K562 (cell line): ENCODE measurements around the gene PIANP. TPM values are rescaled to one million over a fixed set of nuclear protein-coding genes. Genes with fewer than 3 reads are reported as not detected.

Source experiments
- RAD21 ChIP-seq, 2 experiments: fragments of 250-450 bp in 1 of 2; fragments of 450-650 bp in 1 of 2; sonication (Bioruptor Pico) in 1 of 2; formaldehyde crosslinking in 1 of 2; IDR thresholded peaks in 1 of 2; conservative IDR thresholded peaks in 1 of 2; 2 replicates each; pipeline versions ENCODE4 v1.4.0 to v1.8.0; 2020 to 2022; ENCODE audit warnings: mild to moderate bottlenecking in 2 of 2, moderate library complexity in 1 of 2
- REST ChIP-seq, 2 experiments: fragments of 450-650 bp; formaldehyde crosslinking in 1 of 2; IDR thresholded peaks; 2 replicates each; pipeline versions ENCODE4 v1.4.0 to v1.6.1; 2014 to 2020; ENCODE audit warnings: mild to moderate bottlenecking in 2 of 2, borderline replicate concordance in 1 of 2, low read depth in 1 of 2
- ZKSCAN8 ChIP-seq: fragments of 200-800 bp; sonication (Bioruptor generic); IDR thresholded peaks from 2 replicates; pipeline ENCODE4 v1.6.1; 2016; ENCODE audit warnings: missing genetic modification characterization, missing compliant biosample characterization
- polyA plus RNA-seq, 8 experiments: library from polyadenylated mRNA; depleted of rRNA in 4 of 8; stranded (reverse) in 5 of 8; unstranded in 3 of 8; fragments of >200 nt; fragmentation: Nextera tagmentation in 2 of 8; fragmentation: Illumina TruSeq in 1 of 8; extraction: Ambion mirVana in 2 of 8; extraction: Trizol in 1 of 8; gene quantifications; 2 replicates each; pipeline versions ENCODE4 v1.2.1 to v1.2.3, GENCODE V29; 2011 to 2014; ENCODE audit warnings: inconsistent platforms in 1 of 8, missing spikeins in 1 of 8
- total RNA-seq, 7 experiments: library from RNA; depleted of rRNA in 6 of 7; stranded (reverse); fragments of >200 nt in 6 of 7; fragmentation: Illumina TruSeq in 2 of 7; extraction: Trizol in 2 of 7; gene quantifications; 2 replicates each; pipeline versions ENCODE4 v1.2.1 to v1.2.3, GENCODE V29; 2011 to 2021; ENCODE audit warnings: low replicate concordance in 1 of 7
- TF ChIP-seq, protein P1 (sequence below), 3 experiments: IDR thresholded peaks in 2 of 3; conservative IDR thresholded peaks in 1 of 3; 2 replicates each; pipeline ENCODE4 v1.5.1; 2011 to 2012; ENCODE audit warnings: low read length in 3 of 3, mild to moderate bottlenecking in 3 of 3, control low read depth in 2 of 3, improper control_type of control experiment in 1 of 3, inconsistent platforms in 1 of 3, low read depth in 1 of 3, mixed read lengths in 1 of 3, moderate library complexity in 1 of 3; ENCODE audit not compliant: insufficient read depth in 2 of 3

PIANP gene
- total and polyA plus RNA-seq, 9 of the 15 experiments (the other 6 are each of a cell fraction or from before 2014, with no cell fraction given): 0.07 TPM; not detected in 8

GRCh38 chr12:6684609-6685008 lies 16.0 kb downstream of the PIANP start (continued):
- TF ChIP-seq ZKSCAN8 (no peak), REST (IDR thresholded peaks at IDR 0.05; ENCODE audit: borderline replicate concordance) (peak; percentile 30; the same call in 1 of the 2 replicates), REST (CRISPR knock-in tag; IDR thresholded peaks at IDR 0.05; ENCODE audit: low read depth) (no peak), RAD21 (CRISPR knock-in tag; conservative IDR thresholded peaks at IDR 0.05 in 1 of 2, IDR thresholded peaks at IDR 0.05 in 1 of 2) (peak; percentile 37 to 57; a peak in 3 of 4 replicates)
- TF ChIP-seq, protein P1, sequence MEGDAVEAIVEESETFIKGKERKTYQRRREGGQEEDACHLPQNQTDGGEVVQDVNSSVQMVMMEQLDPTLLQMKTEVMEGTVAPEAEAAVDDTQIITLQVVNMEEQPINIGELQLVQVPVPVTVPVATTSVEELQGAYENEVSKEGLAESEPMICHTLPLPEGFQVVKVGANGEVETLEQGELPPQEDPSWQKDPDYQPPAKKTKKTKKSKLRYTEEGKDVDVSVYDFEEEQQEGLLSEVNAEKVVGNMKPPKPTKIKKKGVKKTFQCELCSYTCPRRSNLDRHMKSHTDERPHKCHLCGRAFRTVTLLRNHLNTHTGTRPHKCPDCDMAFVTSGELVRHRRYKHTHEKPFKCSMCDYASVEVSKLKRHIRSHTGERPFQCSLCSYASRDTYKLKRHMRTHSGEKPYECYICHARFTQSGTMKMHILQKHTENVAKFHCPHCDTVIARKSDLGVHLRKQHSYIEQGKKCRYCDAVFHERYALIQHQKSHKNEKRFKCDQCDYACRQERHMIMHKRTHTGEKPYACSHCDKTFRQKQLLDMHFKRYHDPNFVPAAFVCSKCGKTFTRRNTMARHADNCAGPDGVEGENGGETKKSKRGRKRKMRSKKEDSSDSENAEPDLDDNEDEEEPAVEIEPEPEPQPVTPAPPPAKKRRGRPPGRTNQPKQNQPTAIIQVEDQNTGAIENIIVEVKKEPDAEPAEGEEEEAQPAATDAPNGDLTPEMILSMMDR (IDR thresholded peaks at IDR 0.05 in 2 of 3, conservative IDR thresholded peaks at IDR 0.05 in 1 of 3; ENCODE audit: insufficient read depth in 2 of 3, low read depth in 1 of 3, low read length in 3 of 3): peak; percentile 45 to 71 (median 66); a peak in 5 of 6 replicates
